Activated T-cell treated with anti-CD3 and anti-CD28 coated beads, Interleukin-2, amount 50 U/mL, for 24 hours (primary cell): ENCODE results near the gene SEC24B.

Experiments
- DNase-seq: peaks from one replicate; pipeline ENCODE4 v3.0.0-alpha.2; 2020
- H3K27ac Mint-ChIP-seq: 2 replicates; pipeline ENCODE4 v1.8.0; 2020; ENCODE audit warnings: mild to moderate bottlenecking, mixed read lengths
- H3K27me3 Mint-ChIP-seq: 2 replicates; pipeline ENCODE4 v1.8.0; 2020; ENCODE audit warnings: mixed read lengths
- H3K36me3 Mint-ChIP-seq: 2 replicates; pipeline ENCODE4 v1.8.0; 2020; ENCODE audit warnings: low read depth, mixed read lengths
- H3K4me1 Mint-ChIP-seq: 2 replicates; pipeline ENCODE4 v1.8.0; 2020; ENCODE audit warnings: low read depth, mixed read lengths
- H3K4me3 Mint-ChIP-seq: 2 replicates; pipeline ENCODE4 v1.8.0; 2020; ENCODE audit warnings: mild to moderate bottlenecking, moderate library complexity, mixed read lengths
- H3K9me3 Mint-ChIP-seq: 2 replicates; pipeline ENCODE4 v1.8.0; 2020; ENCODE audit warnings: mixed read lengths

The SEC24B gene

GRCh38 chr4:109433205-109434006, at the start of gene SEC24B:
Gene SEC24B (plus strand): TSS chr4:109433815. CDS start chr4:109433870, 55 bp downstream.
- H3K36me3 Mint-ChIP-seq: peaks cover 32% of the 10 kb centered on the region
- no peaks in the 10 kb centered on the region for H3K9me3 Mint-ChIP-seq
- H3K27me3 Mint-ChIP-seq: no peaks in the 10 kb centered on the region
- DNase-seq: peak; percentile 92
- peaks cover 73% of the 10 kb centered on the region for H3K4me1 Mint-ChIP-seq
- peak within 1 kb of the TSS; percentile 86 for H3K4me3 Mint-ChIP-seq
- peak within 1 kb of the TSS; percentile 96 for H3K27ac Mint-ChIP-seq

- H3K27me3 Mint-ChIP-seq: peaks cover 10% of the 10 kb centered on the region
- H3K4me3 Mint-ChIP-seq: no peak overlapping the region
- no peaks in the 10 kb centered on the region for H3K36me3 Mint-ChIP-seq
- no peak overlapping the region for H3K27ac Mint-ChIP-seq
- DNase-seq: no peak
- H3K9me3 Mint-ChIP-seq: no peaks in the 10 kb centered on the region
- no peaks in the 10 kb centered on the region for H3K4me1 Mint-ChIP-seq
Measured at GRCh38 chr4:109383823-109384222, 49.8 kb upstream of the SEC24B start.

GRCh38 chr4:109385260-109385659, 48.4 kb upstream of the SEC24B start:
- Mint-ChIP-seq H3K27me3 (peaks cover 10% of the 10 kb centered on the region), H3K4me1 (peaks cover 3% of the 10 kb centered on the region), H3K27ac (no peak overlapping the region), H3K36me3 (no peaks in the 10 kb centered on the region), H3K4me3 (no peak overlapping the region), H3K9me3 (no peaks in the 10 kb centered on the region)
- DNase-seq: no peak

GRCh38 chr4:109389369-109390114, 44.1 kb upstream of the SEC24B start:
- peaks cover 4% of the 10 kb centered on the region for H3K4me1 Mint-ChIP-seq
- no peak overlapping the region for H3K4me3 Mint-ChIP-seq
- no peaks in the 10 kb centered on the region for H3K9me3 Mint-ChIP-seq
- no peak for DNase-seq
- H3K27me3 Mint-ChIP-seq: peaks cover 16% of the 10 kb centered on the region
- H3K36me3 Mint-ChIP-seq: no peaks in the 10 kb centered on the region
- H3K27ac Mint-ChIP-seq: no peak overlapping the region

- Mint-ChIP-seq H3K27me3 (peaks cover 16% of the 10 kb centered on the region), H3K9me3 (no peaks in the 10 kb centered on the region), H3K4me3 (no peak overlapping the region), H3K27ac (no peak overlapping the region), H3K4me1 (peaks cover 4% of the 10 kb centered on the region), H3K36me3 (no peaks in the 10 kb centered on the region)
- DNase-seq: no peak
Measured at GRCh38 chr4:109390115-109390768, 43.4 kb upstream of the SEC24B start.

- Mint-ChIP-seq H3K27ac (no peak overlapping the region), H3K4me1 (no peaks in the 10 kb centered on the region), H3K4me3 (no peak overlapping the region), H3K9me3 (no peaks in the 10 kb centered on the region), H3K36me3 (no peaks in the 10 kb centered on the region), H3K27me3 (peaks cover 14% of the 10 kb centered on the region)
- DNase-seq: no peak
Measured at GRCh38 chr4:109395694-109396093, 37.9 kb upstream of the SEC24B start.

- Mint-ChIP-seq H3K27ac (no peak overlapping the region), H3K4me1 (no peaks in the 10 kb centered on the region)
Measured at GRCh38 chr4:109398928-109399327, 34.7 kb upstream of the SEC24B start.

GRCh38 chr4:109406337-109406931, 27.2 kb upstream of the SEC24B start:
- Mint-ChIP-seq H3K9me3 (no peaks in the 10 kb centered on the region), H3K27ac (no peak overlapping the region), H3K36me3 (no peaks in the 10 kb centered on the region), H3K4me1 (no peaks in the 10 kb centered on the region), H3K4me3 (no peak overlapping the region), H3K27me3 (no peaks in the 10 kb centered on the region)
- DNase-seq: no peak

More at GRCh38 chr4:109398928-109399327, 34.7 kb upstream of the SEC24B start:
- DNase-seq: no peak
- Mint-ChIP-seq H3K36me3 (no peaks in the 10 kb centered on the region), H3K27me3 (peaks cover 10% of the 10 kb centered on the region), H3K9me3 (no peaks in the 10 kb centered on the region), H3K4me3 (no peak overlapping the region)

GRCh38 chr4:109407027-109407737, 26.4 kb upstream of the SEC24B start:
- Mint-ChIP-seq H3K36me3 (no peaks in the 10 kb centered on the region), H3K4me3 (no peak overlapping the region), H3K27me3 (no peaks in the 10 kb centered on the region), H3K4me1 (peaks cover 3% of the 10 kb centered on the region), H3K9me3 (no peaks in the 10 kb centered on the region), H3K27ac (no peak overlapping the region)
- no peak for DNase-seq

- DNase-seq: no peak
- H3K4me1 Mint-ChIP-seq: peaks cover 7% of the 10 kb centered on the region
- H3K4me3 Mint-ChIP-seq: no peak overlapping the region
- no peaks in the 10 kb centered on the region for H3K36me3 Mint-ChIP-seq
- H3K9me3 Mint-ChIP-seq: no peaks in the 10 kb centered on the region
- no peak overlapping the region for H3K27ac Mint-ChIP-seq
- H3K27me3 Mint-ChIP-seq: no peaks in the 10 kb centered on the region
Measured at GRCh38 chr4:109408711-109409110, 24.9 kb upstream of the SEC24B start.

GRCh38 chr4:109410226-109410625, 23.4 kb upstream of the SEC24B start:
- no peaks in the 10 kb centered on the region for H3K27me3 Mint-ChIP-seq
- no peak overlapping the region for H3K4me3 Mint-ChIP-seq
- H3K27ac Mint-ChIP-seq: no peak overlapping the region
- H3K36me3 Mint-ChIP-seq: no peaks in the 10 kb centered on the region
- H3K4me1 Mint-ChIP-seq: peaks cover 7% of the 10 kb centered on the region
- no peak for DNase-seq
- H3K9me3 Mint-ChIP-seq: no peaks in the 10 kb centered on the region

GRCh38 chr4:109410776-109411175, 22.8 kb upstream of the SEC24B start:
- Mint-ChIP-seq H3K27ac (no peak overlapping the region), H3K27me3 (no peaks in the 10 kb centered on the region), H3K9me3 (no peaks in the 10 kb centered on the region), H3K36me3 (no peaks in the 10 kb centered on the region), H3K4me1 (peaks cover 7% of the 10 kb centered on the region), H3K4me3 (no peak overlapping the region)
- DNase-seq: no peak

- Mint-ChIP-seq H3K9me3 (no peaks in the 10 kb centered on the region), H3K27ac (no peak overlapping the region), H3K36me3 (no peaks in the 10 kb centered on the region)
Measured at GRCh38 chr4:109411964-109412363, 21.7 kb upstream of the SEC24B start.

GRCh38 chr4:109412776-109413175, 20.8 kb upstream of the SEC24B start:
- Mint-ChIP-seq H3K36me3 (no peaks in the 10 kb centered on the region), H3K9me3 (no peaks in the 10 kb centered on the region), H3K27me3 (no peaks in the 10 kb centered on the region), H3K4me3 (no peak overlapping the region), H3K4me1 (peaks cover 7% of the 10 kb centered on the region), H3K27ac (no peak overlapping the region)
- DNase-seq: no peak

More at GRCh38 chr4:109411964-109412363, 21.7 kb upstream of the SEC24B start:
- H3K4me1 Mint-ChIP-seq: peaks cover 7% of the 10 kb centered on the region
- no peak for DNase-seq
- no peaks in the 10 kb centered on the region for H3K27me3 Mint-ChIP-seq
- H3K4me3 Mint-ChIP-seq: no peak overlapping the region
